ENCODE measurements around the gene LRRTM3.

Gene LRRTM3

GRCh38 chr10:66924674-66925345, 1.0 kb upstream of the LRRTM3 start:
- ChIA-PET CTCF (interaction anchor here (1.2 to 5.4 kb wide), 7 partner anchors 8 to 27 kb away, joined by 3 to 25 read pairs (median 3); no protein-coding TSS in a partner anchor), POLR2A (no interaction called here)
- TF ChIP-seq CTCF (IDR thresholded peaks at IDR 0.05; ENCODE audit: control extremely low read depth, extremely low read depth, low read depth, missing control alignments) = no peak

GRCh38 chr10:66925373-66925772, 463 bp upstream of the LRRTM3 start:
- no peak for TF ChIP-seq CTCF (IDR thresholded peaks at IDR 0.05; ENCODE audit: control extremely low read depth, extremely low read depth, low read depth, missing control alignments)
- CTCF ChIA-PET = interaction anchor here (0.7 to 5.4 kb wide), 12 partner anchors 8 to 711 kb away, joined by 3 to 25 read pairs (median 4); no protein-coding TSS in a partner anchor
- no peak for DNase-seq (ENCODE audit: extremely low spot score)
- POLR2A ChIA-PET = no interaction called here

More at GRCh38 chr10:66924674-66925345, 1.0 kb upstream of the LRRTM3 start:
- DNase-seq (ENCODE audit: extremely low spot score) = no peak

- TF ChIP-seq CTCF (IDR thresholded peaks at IDR 0.05; ENCODE audit: control extremely low read depth, extremely low read depth, low read depth, missing control alignments) = no peak
- DNase-seq (ENCODE audit: extremely low spot score) = no peak
- POLR2A ChIA-PET = no interaction called here
- CTCF ChIA-PET = interaction anchor here (1.0 to 5.4 kb wide), 2 partner anchors 10 to 14 kb away, joined by 4 to 25 read pairs; no protein-coding TSS in a partner anchor
Observed at GRCh38 chr10:66926841-66927240, 1.0 kb downstream of the LRRTM3 start.

- POLR2A ChIA-PET = no interaction called here
- no peak for DNase-seq (ENCODE audit: extremely low spot score)
- no peak for TF ChIP-seq CTCF (IDR thresholded peaks at IDR 0.05; ENCODE audit: control extremely low read depth, extremely low read depth, low read depth, missing control alignments)
- CTCF ChIA-PET = interaction anchor here (1.0 to 5.4 kb wide), 3 partner anchors 10 to 18 kb away, joined by 4 to 25 read pairs (median 5); no protein-coding TSS in a partner anchor
Observed at GRCh38 chr10:66927251-66927935, 1.6 kb downstream of the LRRTM3 start.

- DNase-seq (ENCODE audit: extremely low spot score) = no peak
- ChIA-PET CTCF (interaction anchor here (1.9 to 5.4 kb wide), 2 partner anchors 9 to 17 kb away, joined by 5 to 25 read pairs; no protein-coding TSS in a partner anchor), POLR2A (no interaction called here)
- TF ChIP-seq CTCF (IDR thresholded peaks at IDR 0.05; ENCODE audit: control extremely low read depth, extremely low read depth, low read depth, missing control alignments) = no peak
Observed at GRCh38 chr10:66927971-66928770, 2.3 kb downstream of the LRRTM3 start.

- ChIA-PET POLR2A (no interaction called here), CTCF (interaction anchor here (1.9 to 5.4 kb wide), 2 partner anchors 9 to 16 kb away, joined by 5 to 25 read pairs; no protein-coding TSS in a partner anchor)
- no peak for DNase-seq (ENCODE audit: extremely low spot score)
- TF ChIP-seq CTCF (IDR thresholded peaks at IDR 0.05; ENCODE audit: control extremely low read depth, extremely low read depth, low read depth, missing control alignments) = no peak
Observed at GRCh38 chr10:66928776-66929175, 2.9 kb downstream of the LRRTM3 start.

Measured in GM10248 (cell line).